GM12878 (cell line): ENCODE measurements around the gene AP2A2.

Experiments
- BRCA1 ChIP-seq: IDR thresholded peaks from 2 replicates; pipeline ENCODE4 v1.6.1; 2011; ENCODE audit warnings: low read depth, low read length, improper control_type of control experiment
- CHD4 ChIP-seq: fragments of 200-600 bp; sonication (generic); IDR thresholded peaks from 2 replicates; pipeline ENCODE4 v1.6.1; 2016; ENCODE audit warnings: mild to moderate bottlenecking
- HCFC1 ChIP-seq: fragments of 150-350 bp; IDR thresholded peaks from 2 replicates; pipeline ENCODE4 v1.6.1; 2014; ENCODE audit warnings: low read length
- HDGF ChIP-seq: fragments of 450-650 bp; IDR thresholded peaks from 2 replicates; pipeline ENCODE4 v1.6.1; 2016; ENCODE audit warnings: antibody characterized with exemption
- JUND ChIP-seq: IDR thresholded peaks from 2 replicates; pipeline ENCODE4 v1.6.1; 2012; ENCODE audit warnings: low read depth, mild to moderate bottlenecking, low read length, improper control_type of control experiment, moderate library complexity
- MAX ChIP-seq: IDR thresholded peaks from 2 replicates; pipeline ENCODE4 v1.6.1; 2012; ENCODE audit warnings: low read depth, low read length, improper control_type of control experiment
- MLLT1 ChIP-seq: fragments of 450-650 bp; IDR thresholded peaks from 2 replicates; pipeline ENCODE4 v1.6.1; 2016; ENCODE audit warnings: mild to moderate bottlenecking
- NR2C2 ChIP-seq: IDR thresholded peaks from 2 replicates; pipeline ENCODE4 v1.6.1; 2011; ENCODE audit warnings: borderline replicate concordance, low read depth; ENCODE audit not compliant: control insufficient read depth, insufficient read length
- RAD21 ChIP-seq: IDR thresholded peaks from 2 replicates; pipeline ENCODE4 v1.6.1; 2011; ENCODE audit warnings: mild to moderate bottlenecking, low read depth, low read length, moderate library complexity; ENCODE audit not compliant: insufficient read depth
- REST ChIP-seq: IDR thresholded peaks from 2 replicates; pipeline ENCODE4 v1.6.1; 2012; ENCODE audit warnings: mild to moderate bottlenecking, low read depth, low read length
- YY1 ChIP-seq: IDR thresholded peaks from 2 replicates; pipeline ENCODE4 v1.6.1; 2011; ENCODE audit warnings: low read depth, mild to moderate bottlenecking, low read length
- ZBTB40 ChIP-seq: fragments of 450-650 bp; IDR thresholded peaks from 2 replicates; pipeline ENCODE4 v1.6.1; 2016; ENCODE audit warnings: mild to moderate bottlenecking, moderate library complexity, borderline replicate concordance
- ZNF622 ChIP-seq: fragments of 450-650 bp; IDR thresholded peaks from 2 replicates; pipeline ENCODE4 v1.6.1; 2017; ENCODE audit warnings: mild to moderate bottlenecking, inconsistent platforms

GRCh38 chr11:907668-908067 is 18.0 kb upstream of the AP2A2 start:
- TF ChIP-seq CHD4 = no peak
- TF ChIP-seq BRCA1 = no peak
- no peak for TF ChIP-seq YY1
- TF ChIP-seq MLLT1 = no peak
- TF ChIP-seq ZNF622 = no peak
- TF ChIP-seq NR2C2 = no peak
- TF ChIP-seq ZBTB40 = no peak
- TF ChIP-seq RAD21 = no peak
- no peak for TF ChIP-seq MAX
- no peak for TF ChIP-seq HCFC1
- TF ChIP-seq REST = no peak
- no peak for TF ChIP-seq JUND
- no peak for TF ChIP-seq HDGF
